Colonic mucosa (tissue), 4 donors: ENCODE results near the gene FGD4. TPM values are rescaled to one million over a fixed set of nuclear protein-coding genes. Genes with fewer than 3 reads are reported as not detected.
"Not testable (repeated sequence)": the region's sequence is repeated elsewhere in the genome, so short reads cannot be mapped to it uniquely, and the experiment has no call there.

Source experiments
- DNase-seq: peaks from one replicate; pipeline ENCODE4 v3.0.0-alpha.2; 2020
- H3K27ac ChIP-seq: fragments of 200-600 bp; one replicate; pipeline ENCODE4 v1.8.0; 2021
- H3K27me3 ChIP-seq: fragments of 200-600 bp; one replicate; pipeline ENCODE4 v1.8.0; 2021
- H3K36me3 ChIP-seq: fragments of 200-600 bp; one replicate; pipeline ENCODE4 v1.8.0; 2021
- H3K4me1 ChIP-seq: fragments of 200-600 bp; one replicate; pipeline ENCODE4 v1.8.0; 2021; ENCODE audit warnings: mild to moderate bottlenecking
- H3K4me3 ChIP-seq: fragments of 200-600 bp; one replicate; pipeline ENCODE4 v1.8.0; 2021
- H3K9ac ChIP-seq, 2 donors: one replicate each; pipeline ENCODE4 v1.7.0; 2013; ENCODE audit warnings: control low read depth in 2 of 2, low read depth in 2 of 2, low read length in 2 of 2
- H3K9me3 ChIP-seq: fragments of 200-600 bp; one replicate; pipeline ENCODE4 v1.8.0; 2021
- CTCF ChIP-seq: fragments of 200-600 bp; IDR thresholded peaks from one replicate; pipeline ENCODE4 v1.8.0; 2022; ENCODE audit warnings: antibody characterized with exemption, mild to moderate bottlenecking
- intact Hi-C: fragments of 100-400 bp; cut with DNase I; formaldehyde crosslinking; loops from one replicate; pipeline ENCODE4 v1.14.1; 2022
- total RNA-seq, 2 donors: library from RNA; stranded (reverse); fragmentation: NEBNext Ultra II Directional in 1 of 2; extraction: Animal tissue kit (Norgen Biotek cat#: 25700) in 1 of 2; gene quantifications; one replicate each; pipeline ENCODE4 v1.2.1, GENCODE V29; 2021
- donor health status: healthy.
- donor health status: DM: no; HTN: no; CAD: no.
- donor health status: DM: no; HTN: no; CAD: no.

Gene FGD4
- total RNA-seq, 2 donors from 2014 or later: 38.4 to 47.6 TPM

- Histone ChIP-seq H3K27me3 (no peaks in the 10 kb centered on the region), H3K36me3 (no peaks in the 10 kb centered on the region), H3K27ac (no peak overlapping the region), H3K9me3 (no peaks in the 10 kb centered on the region), H3K9ac (no peak overlapping the region), H3K4me1 (no peaks in the 10 kb centered on the region), H3K4me3 (no peak overlapping the region)
- intact Hi-C loops: no loop called here
- TF ChIP-seq CTCF: no peak
- DNase-seq: no peak
Measured at GRCh38 chr12:32516230-32516629, 116.9 kb downstream of the FGD4 start.

GRCh38 chr12:32517966-32518365 lies 118.6 kb downstream of the FGD4 start:
- Histone ChIP-seq H3K9me3 (no peaks in the 10 kb centered on the region), H3K36me3 (no peaks in the 10 kb centered on the region), H3K4me3 (no peak overlapping the region), H3K27ac (no peak overlapping the region), H3K9ac (no peak overlapping the region), H3K4me1 (no peaks in the 10 kb centered on the region), H3K27me3 (no peaks in the 10 kb centered on the region)
- no peak for DNase-seq
- intact Hi-C loops: no loop called here
- TF ChIP-seq CTCF: no peak

- no peak for DNase-seq
- no peak for TF ChIP-seq CTCF
- H3K27ac ChIP-seq: no peak overlapping the region
- no peaks in the 10 kb centered on the region for H3K9me3 ChIP-seq
- H3K27me3 ChIP-seq: no peaks in the 10 kb centered on the region
- no peak overlapping the region for H3K9ac ChIP-seq
- intact Hi-C loops: no loop called here
- no peaks in the 10 kb centered on the region for H3K36me3 ChIP-seq
- no peak overlapping the region for H3K4me3 ChIP-seq
- no peaks in the 10 kb centered on the region for H3K4me1 ChIP-seq
Measured at GRCh38 chr12:32519047-32519446, 119.7 kb downstream of the FGD4 start.

GRCh38 chr12:32522331-32523221 lies 123.2 kb downstream of the FGD4 start:
- no peak for DNase-seq
- Histone ChIP-seq H3K4me3 (no peak overlapping the region), H3K9me3 (no peaks in the 10 kb centered on the region), H3K36me3 (no peaks in the 10 kb centered on the region), H3K9ac (no peak overlapping the region), H3K4me1 (no peaks in the 10 kb centered on the region), H3K27me3 (no peaks in the 10 kb centered on the region), H3K27ac (peak overlapping the region; percentile 38)
- intact Hi-C loops: no loop called here
- TF ChIP-seq CTCF: no peak

- H3K4me1 ChIP-seq, H3K27ac ChIP-seq, H3K9me3 ChIP-seq, DNase-seq, H3K4me3 ChIP-seq, H3K9ac ChIP-seq, H3K36me3 ChIP-seq, intact Hi-C loops, H3K27me3 ChIP-seq: not testable (repeated sequence)
Measured at GRCh38 chr12:32525802-32526201, 126.4 kb downstream of the FGD4 start.

- intact Hi-C loops, H3K27ac ChIP-seq: not testable (repeated sequence)
Measured at GRCh38 chr12:32526343-32526742, 127.0 kb downstream of the FGD4 start.

More at GRCh38 chr12:32526343-32526742, 127.0 kb downstream of the FGD4 start:
- not testable (repeated sequence) for H3K9me3 ChIP-seq, DNase-seq, H3K4me1 ChIP-seq, H3K36me3 ChIP-seq, H3K4me3 ChIP-seq, H3K9ac ChIP-seq, H3K27me3 ChIP-seq
